ENCODE results near the gene NPW. TPM values are rescaled to one million over a fixed set of nuclear protein-coding genes. Genes with fewer than 3 reads are reported as not detected.

NPW gene
- total RNA-seq, 2 experiments from 2014 or later: 0.85 to 3.7 TPM

GRCh38 chr16:1976951-1977874 lies 42.4 kb upstream of the NPW start:
- no peak overlapping the region for H3K4me2 ChIP-seq (ENCODE audit: low read length)
- no peak overlapping the region for H3K4me3 ChIP-seq (ENCODE audit: low read depth, low read length, poor library complexity, severe bottlenecking)
- H3K9me2 ChIP-seq (ENCODE audit: insufficient read depth, low read length): no peaks in the 10 kb centered on the region
- peaks cover 17% of the 10 kb centered on the region for H3K79me2 ChIP-seq (ENCODE audit: insufficient read depth, low read depth, low read length)
- H2AFZ ChIP-seq (ENCODE audit: low read length): no peak overlapping the region
- H3K9me3 ChIP-seq (ENCODE audit: low read length): no peaks in the 10 kb centered on the region
- CTCF ChIA-PET (ENCODE audit: unreplicated experiment): no interaction called here
- BruUV-seq (replicated peaks): no TSS peak
- peaks cover 8% of the 10 kb centered on the region for H3K4me1 ChIP-seq (ENCODE audit: insufficient read depth, low read length, poor library complexity, severe bottlenecking)
- DNase-seq (ENCODE audit: low spot score): no peak
- H4K20me1 ChIP-seq (ENCODE audit: insufficient read depth, low read length): no peaks in the 10 kb centered on the region
- no peak overlapping the region for H3K27ac ChIP-seq (ENCODE audit: low read depth, low read length, poor library complexity, severe bottlenecking)
- POLR2A ChIA-PET: no interaction called here
- intact Hi-C loops (cut with micrococcal nuclease; ENCODE audit: unreplicated experiment): no loop called here
- no peak for TF ChIP-seq CTCF (conservative IDR thresholded peaks at IDR 0.05; ENCODE audit: low read length)
- no peak for TF ChIP-seq EZH2phosphoT487 (IDR thresholded peaks at IDR 0.05; ENCODE audit: borderline replicate concordance, low read depth, low read length)
- peaks cover 54% of the 10 kb centered on the region for H3K36me3 ChIP-seq (ENCODE audit: insufficient read depth, low read length)

- Histone ChIP-seq H3K4me1 (ENCODE audit: insufficient read depth, low read length, poor library complexity, severe bottlenecking) (peaks cover 7% of the 10 kb centered on the region), H3K4me2 (ENCODE audit: low read length) (no peak overlapping the region), H3K79me2 (ENCODE audit: insufficient read depth, low read depth, low read length) (peaks cover 11% of the 10 kb centered on the region), H3K9me3 (ENCODE audit: low read length) (no peaks in the 10 kb centered on the region), H3K4me3 (ENCODE audit: low read depth, low read length, poor library complexity, severe bottlenecking) (no peak overlapping the region), H2AFZ (ENCODE audit: low read length) (no peak overlapping the region), H3K36me3 (ENCODE audit: insufficient read depth, low read length) (peaks cover 54% of the 10 kb centered on the region), H4K20me1 (ENCODE audit: insufficient read depth, low read length) (no peaks in the 10 kb centered on the region), H3K27ac (ENCODE audit: low read depth, low read length, poor library complexity, severe bottlenecking) (no peak overlapping the region), H3K9me2 (ENCODE audit: insufficient read depth, low read length) (no peaks in the 10 kb centered on the region)
- ChIA-PET CTCF (ENCODE audit: unreplicated experiment) (no interaction called here), POLR2A (no interaction called here)
- DNase-seq (ENCODE audit: low spot score): no peak
- TF ChIP-seq CTCF (conservative IDR thresholded peaks at IDR 0.05; ENCODE audit: low read length) (no peak), EZH2phosphoT487 (IDR thresholded peaks at IDR 0.05; ENCODE audit: borderline replicate concordance, low read depth, low read length) (no peak)
- TSS peak; percentile 51 for BruUV-seq (replicated peaks)
- intact Hi-C loops (cut with micrococcal nuclease; ENCODE audit: unreplicated experiment): no loop called here
These were observed 41.7 kb upstream of the NPW start for GRCh38 chr16:1977875-1978268.

GRCh38 chr16:1978476-1979120 lies 41.0 kb upstream of the NPW start:
- peaks cover 3% of the 10 kb centered on the region for H3K79me2 ChIP-seq (ENCODE audit: insufficient read depth, low read depth, low read length)
- no peak for TF ChIP-seq EZH2phosphoT487 (IDR thresholded peaks at IDR 0.05; ENCODE audit: borderline replicate concordance, low read depth, low read length)
- no peak for TF ChIP-seq CTCF (conservative IDR thresholded peaks at IDR 0.05; ENCODE audit: low read length)
- H2AFZ ChIP-seq (ENCODE audit: low read length): no peak overlapping the region
- no peak overlapping the region for H3K4me3 ChIP-seq (ENCODE audit: low read depth, low read length, poor library complexity, severe bottlenecking)
- ChIA-PET CTCF (ENCODE audit: unreplicated experiment) (no interaction called here), POLR2A (no interaction called here)
- no peaks in the 10 kb centered on the region for H4K20me1 ChIP-seq (ENCODE audit: insufficient read depth, low read length)
- H3K27ac ChIP-seq (ENCODE audit: low read depth, low read length, poor library complexity, severe bottlenecking): no peak overlapping the region
- DNase-seq (ENCODE audit: low spot score): no peak
- no TSS peak for BruUV-seq (replicated peaks)
- no peaks in the 10 kb centered on the region for H3K9me2 ChIP-seq (ENCODE audit: insufficient read depth, low read length)
- H3K4me2 ChIP-seq (ENCODE audit: low read length): no peak overlapping the region
- H3K4me1 ChIP-seq (ENCODE audit: insufficient read depth, low read length, poor library complexity, severe bottlenecking): peaks cover 4% of the 10 kb centered on the region
- intact Hi-C loops (cut with micrococcal nuclease; ENCODE audit: unreplicated experiment): no loop called here
- H3K36me3 ChIP-seq (ENCODE audit: insufficient read depth, low read length): peaks cover 54% of the 10 kb centered on the region
- H3K9me3 ChIP-seq (ENCODE audit: low read length): no peaks in the 10 kb centered on the region

Measured in OCI-LY7 (cell line).